Transverse colon (tissue), 4 donors: ENCODE data around the gene MAPK1IP1L. TPM values are rescaled to one million over a fixed set of nuclear protein-coding genes. Genes with fewer than 3 reads are reported as not detected.

Source experiments
- DNase-seq: peaks from one replicate; pipeline ENCODE4 v3.0.0-alpha.2; 2019
- H3K27ac ChIP-seq, 4 donors: fragments of 200-600 bp; sonication (generic); 2 replicates each; pipeline ENCODE4 v1.5.1; 2016 to 2018; ENCODE audit warnings: inconsistent platforms in 4 of 4
- H3K27me3 ChIP-seq: fragments of 200-600 bp; sonication (generic); 2 replicates; pipeline ENCODE4 v1.5.1; 2017; ENCODE audit warnings: inconsistent platforms
- H3K36me3 ChIP-seq, 4 donors: fragments of 200-600 bp; sonication (generic); 2 replicates each; pipeline ENCODE4 v1.5.1; 2017 to 2019; ENCODE audit warnings: inconsistent platforms in 4 of 4
- H3K4me1 ChIP-seq, 4 donors: fragments of 200-600 bp; sonication (generic); 2 replicates each; pipeline ENCODE4 v1.5.1; 2017 to 2020; ENCODE audit warnings: inconsistent platforms in 4 of 4
- H3K4me3 ChIP-seq, 4 donors: fragments of 200-600 bp; sonication (generic); 1 replicate in 1 of 4; 2 replicates in 3 of 4; pipeline versions ENCODE4 v1.5.1 to v1.6.1; 2017 to 2019; ENCODE audit warnings: inconsistent platforms in 4 of 4
- H3K9me3 ChIP-seq, 2 donors: fragments of 200-600 bp; sonication (generic); 2 replicates each; pipeline ENCODE4 v1.5.1; 2017 to 2019; ENCODE audit warnings: inconsistent platforms in 2 of 2
- CTCF ChIP-seq, 5 experiments: fragments of 200-600 bp in 3 of 5; fragments of 450-650 bp in 2 of 5; sonication (generic) in 3 of 5; IDR thresholded peaks; 1 replicate in 2 of 5; 2 replicates in 3 of 5; pipeline ENCODE4 v1.5.1; 2016 to 2017; ENCODE audit warnings: antibody characterized with exemption in 5 of 5, inconsistent platforms in 3 of 5, mild to moderate bottlenecking in 2 of 5, moderate library complexity in 1 of 5
- EP300 ChIP-seq: sonication (generic); formaldehyde crosslinking; IDR thresholded peaks from one replicate; pipeline ENCODE4 v1.6.1; 2017; ENCODE audit warnings: antibody characterized with exemption, low read depth
- POLR2A ChIP-seq: fragments of 450-650 bp; IDR thresholded peaks from one replicate; pipeline ENCODE4 v1.6.1; 2016; ENCODE audit warnings: antibody characterized with exemption, mild to moderate bottlenecking, moderate library complexity
- POLR2AphosphoS5 ChIP-seq, 3 donors: sonication (generic); formaldehyde crosslinking; IDR thresholded peaks; one replicate each; pipeline ENCODE4 v1.6.1; 2016; ENCODE audit warnings: antibody characterized with exemption in 3 of 3
- WGBS, 2 donors: methylation state at CpG; one replicate each; pipeline ENCODE4 v1.1.5; 2018; ENCODE audit warnings: low coverage in 1 of 2; 5-methylcytosine and 5-hydroxymethylcytosine counted together
- in situ Hi-C, 4 donors: fragments of 200-750 bp; cut with MboI; loops; one replicate each; pipeline versions ENCODE4 v1.15.0 to v1.15.1; 2017; ENCODE audit warnings: low sequenced_read_pairs in 3 of 4, low pct_ligation_motif_present in 1 of 4, low pct_unique_long_range_greater_than_20kb in 1 of 4
- intact Hi-C: fragments of 100-400 bp; cut with DNase I; formaldehyde crosslinking; loops from one replicate; pipeline ENCODE4 v1.15.1; 2023; ENCODE audit warnings: low total_unique reads
- total RNA-seq, 4 donors: library from RNA; depleted of rRNA; stranded (reverse); fragments of >200 nt; gene quantifications; one replicate each; pipeline ENCODE4 v1.1.0, GENCODE V29; 2016

Gene MAPK1IP1L
- total RNA-seq, 4 donors from 2014 or later: 50.2 to 96.9 (median 57.6) TPM

GRCh38 chr14:55111122-55111708 is 59.8 kb downstream of the MAPK1IP1L start:
- in situ Hi-C loops: no loop called here
- peak; percentile 39 for DNase-seq
- Histone ChIP-seq H3K27me3 (no peaks in the 10 kb centered on the region), H3K4me1 (peaks cover 24 to 58% (median 34%) of the 10 kb centered on the region in 4 donors), H3K4me3 (no peak overlapping the region), H3K36me3 (no peaks in the 10 kb centered on the region), H3K9me3 (no peaks in the 10 kb centered on the region), H3K27ac (no peak overlapping the region)
- TF ChIP-seq EP300: no peak
- TF ChIP-seq CTCF (IDR thresholded peaks at IDR 0.05): no peak
- TF ChIP-seq POLR2A: no peak
- no peak for TF ChIP-seq POLR2AphosphoS5 (IDR thresholded peaks at IDR 0.05)
- WGBS, 2 donors: 88 to 100% methylated on average over 1 to 8 of the region's 10 CpGs
- intact Hi-C loops: no loop called here

- no peak for DNase-seq
- TF ChIP-seq POLR2A: peak; percentile 17
- TF ChIP-seq EP300: no peak
- TF ChIP-seq POLR2AphosphoS5 (IDR thresholded peaks at IDR 0.05): peak in 2 of 3 donors; percentile 35 to 60
- TF ChIP-seq CTCF (IDR thresholded peaks at IDR 0.05): no peak
- H3K27me3 ChIP-seq: no peaks in the 10 kb centered on the region
- in situ Hi-C loops: no loop called here
- 58% methylated on average over 2 of the region's 2 CpGs; no CpG with 5 or more reads in 1 of the 2 donors for WGBS, 2 donors
- H3K27ac ChIP-seq: peak overlapping the region; percentile 81 to 85 (median 82)
- no peak overlapping the region for H3K4me3 ChIP-seq
- intact Hi-C loops: no loop called here
- no peaks in the 10 kb centered on the region for H3K36me3 ChIP-seq
- no peaks in the 10 kb centered on the region for H3K9me3 ChIP-seq
- H3K4me1 ChIP-seq: peaks cover 8 to 56% (median 25%) of the 10 kb centered on the region in 4 donors
Observed at GRCh38 chr14:55114720-55115119, 63.3 kb downstream of the MAPK1IP1L start.

GRCh38 chr14:55115460-55115859 is 64.0 kb downstream of the MAPK1IP1L start:
- Histone ChIP-seq H3K4me3 (no peak overlapping the region), H3K4me1 (peaks cover 8 to 63% (median 29%) of the 10 kb centered on the region in 4 donors), H3K36me3 (no peaks in the 10 kb centered on the region), H3K27me3 (no peaks in the 10 kb centered on the region), H3K27ac (peak overlapping the region; percentile 81 to 85 (median 82)), H3K9me3 (no peaks in the 10 kb centered on the region)
- TF ChIP-seq POLR2A (no peak), EP300 (no peak), POLR2AphosphoS5 (IDR thresholded peaks at IDR 0.05) (no peak), CTCF (IDR thresholded peaks at IDR 0.05) (no peak)
- in situ Hi-C loops (no loop called here), intact Hi-C loops (no loop called here)
- WGBS, 2 donors: 62 to 86% methylated on average over 1 to 3 of the region's 3 CpGs
- DNase-seq: no peak

GRCh38 chr14:55115861-55116245 is 64.4 kb downstream of the MAPK1IP1L start:
- 60 to 61% methylated on average over 1 to 4 of the region's 4 CpGs for WGBS, 2 donors
- DNase-seq: no peak
- intact Hi-C loops: no loop called here
- no peak for TF ChIP-seq EP300
- TF ChIP-seq CTCF (IDR thresholded peaks at IDR 0.05): no peak
- TF ChIP-seq POLR2AphosphoS5 (IDR thresholded peaks at IDR 0.05): no peak
- TF ChIP-seq POLR2A: no peak
- Histone ChIP-seq H3K27ac (peak overlapping the region; percentile 81 to 85 (median 82)), H3K9me3 (no peaks in the 10 kb centered on the region), H3K27me3 (no peaks in the 10 kb centered on the region), H3K4me3 (no peak overlapping the region), H3K36me3 (no peaks in the 10 kb centered on the region), H3K4me1 (peaks cover 11 to 67% (median 31%) of the 10 kb centered on the region in 4 donors)
- in situ Hi-C loops: no loop called here
